ENCODE results near the gene GRPEL2.
A peak's percentile ranks its signal among the peaks of the same experiment; 100 is the strongest.

The GRPEL2 gene

GRCh38 chr5:149365418-149365817, 20.1 kb downstream of the GRPEL2 start:
- Histone ChIP-seq H2AFZ (ENCODE audit: low read depth, low read length, severe bottlenecking) (no peak overlapping the region), H4K20me1 (ENCODE audit: low read depth, low read length) (no peaks in the 10 kb centered on the region), H3K9me2 (replicated peaks; ENCODE audit: insufficient read depth, low read length) (no peaks in the 10 kb centered on the region), H3K4me3 (ENCODE audit: insufficient read depth, low read length, poor library complexity, severe bottlenecking) (no peak overlapping the region), H3F3A (ENCODE audit: insufficient read depth) (no peaks in the 10 kb centered on the region), H3K4me2 (ENCODE audit: low read depth, low read length, poor library complexity, severe bottlenecking) (no peak overlapping the region), H3K36me3 (ENCODE audit: low read length) (no peaks in the 10 kb centered on the region), H3K9ac (ENCODE audit: low read length) (no peak overlapping the region), H3K27ac (ENCODE audit: low read depth, low read length) (no peak overlapping the region), H3K9me3 (ENCODE audit: insufficient read depth, low read length) (no peaks in the 10 kb centered on the region), H3K27me3 (ENCODE audit: low read length) (no peaks in the 10 kb centered on the region), H3K79me2 (ENCODE audit: insufficient read depth, low read length) (no peaks in the 10 kb centered on the region)
- TF ChIP-seq EZH2phosphoT487 (conservative IDR thresholded peaks at IDR 0.05; ENCODE audit: low read length): no peak
- no peak for TF ChIP-seq CTCF (IDR thresholded peaks at IDR 0.05; ENCODE audit: insufficient read depth, low read length, poor library complexity, severe bottlenecking)

DNA sequence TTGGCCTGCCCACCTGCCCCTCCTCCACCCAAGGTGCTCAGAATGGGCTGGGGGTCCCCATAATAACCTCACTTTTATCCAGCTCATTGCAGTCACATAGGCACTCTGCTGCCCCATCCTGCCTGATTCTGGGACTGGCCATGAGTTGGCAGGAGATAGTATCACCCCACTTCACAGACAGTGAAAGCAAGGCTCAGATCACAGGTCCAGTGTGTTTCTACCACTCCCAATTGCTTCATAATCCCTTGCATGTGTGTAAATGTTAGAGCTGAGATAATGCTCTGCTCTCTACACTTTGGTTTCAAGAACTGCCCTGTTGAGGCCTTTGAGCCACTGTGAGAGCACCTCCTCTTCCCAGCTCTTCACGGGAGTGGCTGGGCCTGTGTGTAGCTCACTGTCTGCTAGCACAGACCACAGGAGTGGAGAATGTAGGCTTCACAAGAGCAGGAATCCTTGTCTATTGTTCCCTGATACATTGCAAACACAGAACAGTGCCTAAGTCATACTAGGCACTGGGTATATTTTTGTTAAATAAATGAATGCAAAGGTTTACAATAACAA, 20.9 kb downstream of the GRPEL2 start:
- no peak for TF ChIP-seq EZH2phosphoT487 (conservative IDR thresholded peaks at IDR 0.05; ENCODE audit: low read length)
- TF ChIP-seq CTCF (IDR thresholded peaks at IDR 0.05; ENCODE audit: insufficient read depth, low read length, poor library complexity, severe bottlenecking): no peak
- no peaks in the 10 kb centered on the region for H3K27me3 ChIP-seq (ENCODE audit: low read length)
- no peaks in the 10 kb centered on the region for H3K36me3 ChIP-seq (ENCODE audit: low read length)
- H2AFZ ChIP-seq (ENCODE audit: low read depth, low read length, severe bottlenecking): no peak overlapping the region
- H3K9me3 ChIP-seq (ENCODE audit: insufficient read depth, low read length): no peaks in the 10 kb centered on the region
- no peak overlapping the region for H3K4me2 ChIP-seq (ENCODE audit: low read depth, low read length, poor library complexity, severe bottlenecking)
- no peaks in the 10 kb centered on the region for H3K79me2 ChIP-seq (ENCODE audit: insufficient read depth, low read length)
- H3K9me2 ChIP-seq (replicated peaks; ENCODE audit: insufficient read depth, low read length): no peaks in the 10 kb centered on the region
- H3K9ac ChIP-seq (ENCODE audit: low read length): no peak overlapping the region
- no peak overlapping the region for H3K4me3 ChIP-seq (ENCODE audit: insufficient read depth, low read length, poor library complexity, severe bottlenecking)
- no peaks in the 10 kb centered on the region for H4K20me1 ChIP-seq (ENCODE audit: low read depth, low read length)
- H3K27ac ChIP-seq (ENCODE audit: low read depth, low read length): no peak overlapping the region
- H3F3A ChIP-seq (ENCODE audit: insufficient read depth): no peaks in the 10 kb centered on the region

- H3K9ac ChIP-seq (ENCODE audit: low read length): no peak overlapping the region
- H3K4me2 ChIP-seq (ENCODE audit: low read depth, low read length, poor library complexity, severe bottlenecking): no peak overlapping the region
- TF ChIP-seq EZH2phosphoT487 (conservative IDR thresholded peaks at IDR 0.05; ENCODE audit: low read length) (no peak), CTCF (IDR thresholded peaks at IDR 0.05; ENCODE audit: insufficient read depth, low read length, poor library complexity, severe bottlenecking) (peak; percentile 78)
- H3K27me3 ChIP-seq (ENCODE audit: low read length): no peaks in the 10 kb centered on the region
- H3K27ac ChIP-seq (ENCODE audit: low read depth, low read length): no peak overlapping the region
- H3K4me3 ChIP-seq (ENCODE audit: insufficient read depth, low read length, poor library complexity, severe bottlenecking): no peak overlapping the region
- no peaks in the 10 kb centered on the region for H3K36me3 ChIP-seq (ENCODE audit: low read length)
- no peaks in the 10 kb centered on the region for H3K9me3 ChIP-seq (ENCODE audit: insufficient read depth, low read length)
- H3K9me2 ChIP-seq (replicated peaks; ENCODE audit: insufficient read depth, low read length): no peaks in the 10 kb centered on the region
- H3K79me2 ChIP-seq (ENCODE audit: insufficient read depth, low read length): no peaks in the 10 kb centered on the region
- no peaks in the 10 kb centered on the region for H4K20me1 ChIP-seq (ENCODE audit: low read depth, low read length)
- no peak overlapping the region for H2AFZ ChIP-seq (ENCODE audit: low read depth, low read length, severe bottlenecking)
- no peaks in the 10 kb centered on the region for H3F3A ChIP-seq (ENCODE audit: insufficient read depth)
These were observed 22.1 kb downstream of the GRPEL2 start for GRCh38 chr5:149367249-149367971.
